ENCODE measurements around the gene GINS2. TPM values are rescaled to one million over a fixed set of nuclear protein-coding genes. Genes with fewer than 3 reads are reported as not detected.

The GINS2 gene
- polyA plus RNA-seq, 4 donors, result 17.2 to 20.4 (median 17.9) TPM

DNA sequence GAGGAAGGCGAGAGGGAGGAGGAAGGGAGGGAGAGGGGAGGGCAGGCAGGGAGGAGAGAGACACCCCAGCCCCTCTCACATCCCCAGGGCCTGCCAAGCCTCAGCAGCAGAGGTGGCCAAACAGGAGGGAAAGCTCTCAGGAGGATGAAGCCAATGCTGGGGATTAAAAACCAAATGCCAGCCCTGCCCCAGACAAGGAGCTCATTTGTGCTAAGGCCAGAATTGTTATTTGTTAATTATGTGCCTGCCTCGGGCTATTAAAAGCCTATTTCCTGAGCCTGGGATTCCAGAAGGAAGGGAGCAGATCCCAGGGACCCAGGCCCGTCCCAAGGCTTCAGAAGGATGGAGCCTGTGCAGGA lies 27.9 kb upstream of the GINS2 start:
- DNase-seq (ENCODE audit: low read depth in 4 of 4, low spot score in 2 of 4), result no peak

DNA sequence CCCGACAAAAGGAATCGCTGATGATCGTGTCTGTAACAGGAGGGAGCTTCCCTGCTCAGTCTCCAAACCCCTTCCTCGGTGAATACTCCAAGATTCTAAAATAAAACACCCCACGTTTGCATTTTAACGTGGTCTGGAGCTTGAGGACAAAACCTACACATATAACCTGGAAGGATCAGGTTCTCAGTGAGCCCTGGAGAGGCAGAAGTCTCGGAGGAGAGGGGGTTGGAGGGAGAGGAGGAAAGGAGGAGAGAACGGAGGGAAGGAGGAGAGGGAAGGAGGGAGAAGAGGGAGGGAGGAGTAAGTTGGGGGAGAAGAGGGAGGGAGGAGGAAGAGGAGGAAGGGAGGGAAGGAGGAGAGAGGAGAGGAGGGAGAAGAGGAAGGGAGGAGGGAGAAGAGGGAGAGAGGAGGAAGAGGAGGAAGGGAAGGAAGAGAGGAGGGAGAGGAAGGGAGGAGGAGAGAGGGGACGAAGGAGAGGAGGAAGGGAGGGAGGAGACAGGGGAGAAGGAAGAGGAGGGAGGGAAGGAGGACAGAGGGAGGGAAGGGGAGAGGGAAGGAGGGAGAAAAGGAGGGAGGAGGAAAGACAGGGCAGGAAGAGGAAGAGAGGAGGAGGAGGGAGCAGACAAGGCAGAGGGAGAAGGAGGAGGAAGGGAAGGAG lies 27.4 kb upstream of the GINS2 start:
- no peak for DNase-seq (ENCODE audit: low read depth in 4 of 4, low spot score in 2 of 4)

- DNase-seq (ENCODE audit: low read depth in 4 of 4, low spot score in 2 of 4), result no peak
These were observed 26.6 kb upstream of the GINS2 start for GRCh38 chr16:85715169-85716021.

DNA sequence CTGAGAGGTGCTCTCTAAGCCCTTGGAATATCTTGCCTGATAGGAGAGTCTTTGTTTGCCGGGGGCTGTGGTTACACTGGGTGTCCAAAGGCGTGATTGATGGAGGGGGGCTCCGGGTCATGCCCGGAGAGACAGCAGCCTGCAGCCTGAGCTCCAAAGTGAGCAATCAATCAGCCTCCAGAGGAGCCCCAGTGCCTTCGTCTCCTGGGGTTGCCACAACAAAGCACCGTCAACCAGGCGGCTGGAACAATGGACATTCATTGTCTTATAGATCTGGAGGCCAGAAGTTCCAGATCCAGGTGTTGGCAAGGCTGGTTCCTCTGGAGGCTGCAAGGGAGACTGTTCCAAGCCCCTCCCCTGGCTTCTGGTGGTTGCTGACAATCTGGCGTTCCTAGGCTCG lies 24.0 kb upstream of the GINS2 start:
- no peak for DNase-seq (ENCODE audit: low read depth in 4 of 4, low spot score in 2 of 4)

- DNase-seq (ENCODE audit: low read depth in 4 of 4, low spot score in 2 of 4), result no peak
These were observed 23.3 kb upstream of the GINS2 start for GRCh38 chr16:85711982-85712587.

- DNase-seq (ENCODE audit: low read depth in 4 of 4, low spot score in 2 of 4), result no peak
These were observed 22.0 kb upstream of the GINS2 start for GRCh38 chr16:85710732-85711131.

DNA sequence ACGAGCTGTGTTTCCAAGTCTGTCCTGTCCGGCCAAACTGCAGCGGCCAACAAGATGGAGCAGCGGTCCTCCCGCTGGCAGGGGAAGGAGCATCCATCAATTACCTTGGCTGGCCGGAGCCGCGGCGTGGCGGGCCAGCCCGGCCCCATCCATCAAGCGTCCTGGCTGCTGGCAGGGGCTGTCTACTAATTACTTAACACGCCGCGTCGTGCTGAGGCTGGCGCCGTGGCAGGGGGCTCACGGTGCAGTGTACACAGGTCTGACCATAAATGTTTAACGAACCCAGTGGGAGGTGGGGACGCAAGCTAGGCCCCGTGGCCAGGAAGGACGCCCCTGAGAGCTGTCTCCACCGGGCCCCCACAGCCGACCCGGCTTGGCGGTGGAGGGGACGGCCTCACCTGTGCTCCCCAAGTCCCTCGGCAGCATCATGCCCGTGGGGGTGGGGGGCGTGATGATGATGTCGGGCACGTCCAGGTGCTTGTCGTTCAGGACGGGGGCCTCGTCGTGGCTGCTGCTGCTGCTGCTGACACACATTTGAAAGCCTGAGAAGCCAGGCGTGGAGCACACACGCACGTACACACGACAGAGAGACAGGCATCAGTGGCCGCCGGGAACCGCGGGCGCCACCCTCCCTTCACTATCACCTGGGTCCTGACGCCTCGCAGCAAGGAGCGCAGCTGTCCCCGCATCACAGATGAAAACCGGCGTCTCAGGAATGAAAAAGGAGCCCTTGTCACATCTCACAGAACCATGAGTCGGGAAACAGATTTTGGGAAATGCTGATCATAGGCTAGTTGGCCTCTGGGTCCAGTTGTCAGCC lies 21.2 kb upstream of the GINS2 start:
- no peak for DNase-seq (ENCODE audit: low read depth in 4 of 4, low spot score in 2 of 4)

DNA sequence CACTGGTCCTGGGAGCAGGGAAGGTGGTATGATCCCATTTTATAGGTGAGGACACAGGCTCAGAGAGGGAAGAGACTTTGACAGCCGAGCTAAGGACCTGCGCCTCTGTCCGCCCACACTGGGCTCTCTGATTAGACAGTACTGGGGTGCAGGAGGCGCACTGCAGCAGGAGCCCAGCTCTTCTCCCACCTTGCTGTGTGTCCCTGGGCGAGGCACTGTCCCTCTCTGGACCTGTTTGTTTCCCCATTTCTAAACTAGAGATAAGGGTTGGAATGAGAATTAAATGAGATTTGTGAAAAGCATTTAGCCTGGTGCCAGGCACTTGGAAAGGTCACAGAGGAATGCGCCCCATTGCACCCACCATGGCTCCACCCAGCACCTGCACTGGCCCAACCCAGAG lies 19.6 kb upstream of the GINS2 start:
- DNase-seq (ENCODE audit: low read depth in 4 of 4, low spot score in 2 of 4), result no peak

DNA sequence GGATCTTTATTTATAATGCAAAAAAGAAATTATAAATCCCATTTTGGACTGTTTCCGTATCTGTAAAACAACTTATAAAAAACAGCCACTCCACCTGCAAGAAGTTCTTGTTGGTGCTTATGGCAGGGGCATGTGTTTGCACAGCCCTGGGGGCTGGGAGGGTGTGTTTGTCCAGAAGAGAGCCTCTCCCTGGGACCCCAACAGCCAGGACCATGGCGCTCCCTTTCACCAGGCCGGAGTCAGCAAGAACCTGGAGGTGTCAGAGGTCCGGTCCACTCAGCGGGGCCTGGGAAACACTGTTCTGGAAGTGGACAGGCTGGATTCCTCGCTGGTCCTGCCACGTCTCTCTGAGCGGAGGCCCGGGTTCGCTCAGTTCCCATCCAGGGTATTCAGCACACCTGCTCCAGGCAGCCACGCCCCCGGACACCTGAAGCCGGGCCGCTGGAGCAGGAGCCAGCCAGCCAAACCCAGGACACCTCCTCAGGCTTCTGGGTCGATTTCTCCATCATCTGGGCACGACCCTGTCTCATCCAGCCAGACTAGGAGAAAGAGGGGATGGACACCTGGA lies 18.9 kb upstream of the GINS2 start:
- no peak for DNase-seq (ENCODE audit: low read depth in 4 of 4, low spot score in 2 of 4)

DNA sequence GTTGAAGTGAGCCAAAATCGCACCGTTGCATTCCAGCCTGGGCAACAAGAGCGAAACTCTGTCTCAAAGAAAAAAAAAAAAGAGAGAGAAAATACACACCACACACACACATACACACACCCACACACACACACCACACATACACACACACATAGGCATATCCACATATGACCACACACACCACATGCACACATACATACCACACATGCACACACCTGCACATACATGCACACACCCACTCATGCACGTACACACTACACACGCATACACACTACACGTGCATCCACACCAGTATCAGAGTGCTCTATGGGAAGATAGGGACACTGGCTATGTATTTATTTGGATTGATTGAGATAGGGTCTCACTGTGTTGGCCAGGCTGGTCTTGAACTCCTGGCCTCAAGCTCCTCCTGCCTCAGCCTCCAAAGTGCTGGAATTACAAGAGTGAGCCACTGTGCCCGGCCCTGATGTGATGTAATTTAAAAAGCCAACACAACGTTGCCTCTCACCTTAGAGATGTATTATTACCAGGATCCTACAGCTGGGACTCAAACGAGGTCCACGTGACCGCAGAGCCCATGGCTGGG lies 17.8 kb upstream of the GINS2 start:
- no peak for DNase-seq (ENCODE audit: low read depth in 4 of 4, low spot score in 2 of 4)

- no peak for DNase-seq (ENCODE audit: low read depth in 4 of 4, low spot score in 2 of 4)
These were observed 16.4 kb upstream of the GINS2 start for GRCh38 chr16:85704900-85705846.

- no peak for DNase-seq (ENCODE audit: low read depth in 4 of 4, low spot score in 2 of 4)
These were observed 15.3 kb upstream of the GINS2 start for GRCh38 chr16:85704011-85704410.

DNA sequence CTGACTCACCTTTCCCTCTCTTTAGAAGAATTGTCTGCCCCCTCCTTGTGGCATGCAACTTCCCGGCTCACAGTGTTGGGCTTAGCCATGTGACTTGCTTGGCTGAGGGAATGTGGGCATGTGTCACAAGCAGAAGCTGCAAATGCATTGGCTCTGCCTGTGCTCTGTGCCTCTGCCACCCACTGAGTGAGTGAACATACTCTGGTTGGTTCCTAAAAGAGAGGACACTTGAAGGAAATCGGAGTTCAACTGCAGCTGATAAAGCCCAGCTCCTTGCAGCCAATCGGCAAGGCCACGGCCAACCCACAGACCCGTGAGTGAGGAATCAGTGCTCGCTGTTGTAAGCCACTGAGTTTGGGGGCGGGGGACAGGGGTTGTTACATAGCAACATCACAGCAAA lies 10.9 kb upstream of the GINS2 start:
- no peak for DNase-seq (ENCODE audit: low read depth in 4 of 4, low spot score in 2 of 4)

DNA sequence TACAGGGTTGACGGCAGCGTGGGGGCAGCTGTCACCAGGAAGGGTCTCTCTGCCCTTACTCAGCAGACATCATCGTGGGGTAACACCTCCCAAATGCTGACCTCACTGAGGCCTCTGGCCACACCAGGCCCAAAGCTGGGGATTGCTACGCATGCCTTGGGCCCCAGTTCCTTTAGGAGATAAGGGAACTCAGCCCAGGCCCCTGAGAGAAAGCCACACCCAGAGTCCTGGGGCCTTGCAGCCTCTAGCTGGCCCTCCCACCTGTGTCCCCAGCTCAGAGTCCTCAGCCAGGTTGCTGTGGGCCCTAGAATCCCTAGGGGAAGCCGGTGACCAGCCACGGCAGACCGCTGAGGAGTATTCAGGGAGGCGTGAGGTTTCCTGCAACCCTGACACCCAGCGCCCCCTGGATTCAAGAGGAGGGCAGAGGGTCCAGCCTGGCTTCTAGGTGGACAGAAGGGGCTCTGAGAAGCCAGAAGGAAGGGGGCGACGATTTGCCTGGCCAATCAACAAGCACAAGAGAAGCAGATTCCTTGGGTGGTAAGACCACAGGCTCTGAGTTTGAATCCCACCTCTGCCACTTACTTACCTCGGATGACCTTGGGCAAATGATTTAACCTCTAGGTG lies 10.3 kb upstream of the GINS2 start:
- DNase-seq (ENCODE audit: low read depth in 4 of 4, low spot score in 2 of 4), result no peak

GRCh38 chr16:85698459-85698891 lies 9.7 kb upstream of the GINS2 start:
- DNase-seq (ENCODE audit: low read depth in 4 of 4, low spot score in 2 of 4), result no peak

GRCh38 chr16:85697431-85697830 lies 8.7 kb upstream of the GINS2 start:
- no peak for DNase-seq (ENCODE audit: low read depth in 4 of 4, low spot score in 2 of 4)

GRCh38 chr16:85696781-85697180 lies 8.0 kb upstream of the GINS2 start:
- no peak for DNase-seq (ENCODE audit: low read depth in 4 of 4, low spot score in 2 of 4)

DNA sequence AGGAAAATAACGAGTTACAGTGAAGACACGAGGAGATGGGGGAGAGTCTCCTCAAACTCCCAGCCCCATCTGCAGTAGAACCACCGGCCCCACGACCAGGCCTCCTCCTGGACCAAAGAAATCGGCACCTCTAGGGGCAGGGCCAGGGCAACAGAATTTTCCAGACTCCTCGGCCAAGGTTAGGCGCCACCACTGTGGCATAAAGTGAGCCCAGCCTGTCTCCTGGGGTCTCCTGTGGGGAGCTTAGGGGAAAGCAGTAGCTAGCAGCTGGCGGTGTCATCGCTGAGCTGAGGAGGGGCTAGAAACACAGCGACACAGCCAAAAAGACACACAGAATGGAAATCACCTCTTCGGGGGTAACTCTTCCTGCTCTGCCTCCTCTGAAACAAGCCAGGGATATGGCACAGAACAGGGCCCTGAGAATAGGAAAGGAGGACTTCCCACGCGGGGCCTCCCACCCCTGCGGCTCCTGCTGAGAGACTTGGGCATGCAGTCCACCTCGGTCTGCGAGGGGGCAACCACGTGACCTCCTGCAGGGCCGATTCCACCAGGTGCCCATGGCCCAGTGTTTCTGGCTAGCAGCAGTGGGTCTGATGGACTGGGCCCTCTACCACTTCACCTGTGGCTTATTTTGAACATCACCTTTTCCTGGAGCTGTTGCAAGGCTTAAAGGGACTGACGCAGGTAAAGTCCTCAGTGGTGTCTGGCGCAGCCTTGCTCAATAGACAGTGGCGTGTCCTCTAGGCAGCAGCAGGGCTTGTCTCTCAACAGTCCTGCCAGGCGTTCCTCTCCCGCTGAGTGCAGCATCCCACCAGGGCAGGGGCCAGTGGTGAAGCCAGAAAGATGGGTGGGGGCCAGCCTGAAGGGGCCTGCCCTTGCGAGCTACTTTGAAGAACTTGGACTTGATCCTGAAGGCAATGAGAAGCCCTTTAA lies 6.7 kb upstream of the GINS2 start:
- no peak for DNase-seq (ENCODE audit: low read depth in 4 of 4, low spot score in 2 of 4)
